ENCODE measurements around the gene BFAR.
"Not testable (repeated sequence)": the region's sequence is repeated elsewhere in the genome, so short reads cannot be mapped to it uniquely, and the experiment has no call there.

Gene BFAR

GRCh38 chr16:14632693-14633569, at the start of gene BFAR:
Gene BFAR (plus strand): TSS chr16:14632951. CDS start chr16:14644347, 11,396 bp downstream.
- DNase-seq = peak; percentile 97

- DNase-seq = no peak
Measured at GRCh38 chr16:14585287-14585686, 47.5 kb upstream of the BFAR start.

- DNase-seq = no peak
Measured at GRCh38 chr16:14586637-14587305, 46.0 kb upstream of the BFAR start.

- DNase-seq = no peak
Measured at GRCh38 chr16:14600164-14600563, 32.6 kb upstream of the BFAR start.

GRCh38 chr16:14602443-14602963, 30.2 kb upstream of the BFAR start:
- no peak for DNase-seq

GRCh38 chr16:14606102-14606501, 26.6 kb upstream of the BFAR start:
- DNase-seq = no peak

- no peak for DNase-seq
Measured at GRCh38 chr16:14608111-14608566, 24.6 kb upstream of the BFAR start.

- DNase-seq = no peak
Measured at GRCh38 chr16:14608604-14609003, 24.1 kb upstream of the BFAR start.

- DNase-seq = no peak
Measured at GRCh38 chr16:14609716-14610115, 23.0 kb upstream of the BFAR start.

- no peak for DNase-seq
Measured at GRCh38 chr16:14611660-14612059, 21.1 kb upstream of the BFAR start.

- DNase-seq = no peak
Measured at GRCh38 chr16:14613991-14614390, 18.8 kb upstream of the BFAR start.

- DNase-seq = no peak
Measured at GRCh38 chr16:14616280-14616679, 16.5 kb upstream of the BFAR start.

GRCh38 chr16:14618566-14618965, 14.2 kb upstream of the BFAR start:
- no peak for DNase-seq

GRCh38 chr16:14627078-14627477, 5.7 kb upstream of the BFAR start:
- DNase-seq = no peak

- DNase-seq = no peak
Measured at GRCh38 chr16:14628806-14629611, 3.7 kb upstream of the BFAR start.

- DNase-seq = no peak
Measured at GRCh38 chr16:14629612-14629918, 3.2 kb upstream of the BFAR start.

GRCh38 chr16:14629919-14630619, 2.7 kb upstream of the BFAR start, which contains the start of gene PARN:
Gene PARN (minus strand): TSS chr16:14630260. CDS start chr16:14630125, 135 bp downstream.
- peak; percentile 96 for DNase-seq

GRCh38 chr16:14630620-14631330, 2.0 kb upstream of the BFAR start:
- not testable (repeated sequence) for DNase-seq

GRCh38 chr16:14634389-14634725, 1.6 kb downstream of the BFAR start:
- no peak for DNase-seq

- DNase-seq = no peak
Measured at GRCh38 chr16:14635395-14636165, 2.8 kb downstream of the BFAR start.
